Heart left ventricle (tissue), 13 donors: Measurements from ENCODE around the gene TBC1D7.

Experiments used
- POLR2A ChIP-seq, 2 donors: fragments of 450-650 bp; IDR thresholded peaks; one replicate each; pipeline ENCODE4 v1.6.1; 2017; ENCODE audit warnings: antibody characterized with exemption in 2 of 2, mild to moderate bottlenecking in 2 of 2, moderate library complexity in 2 of 2
- TF ChIP-seq, protein P1 (sequence below), 12 donors: fragments of 200-600 bp; sonication (generic) in 4 of 12; IDR thresholded peaks; one replicate each; pipeline versions ENCODE4 v1.5.0 to v1.8.0; 2018 to 2022; ENCODE audit warnings: antibody characterized with exemption in 12 of 12, mild to moderate bottlenecking in 5 of 12
- donor health status: ischemic (EF 13 %, LVEDD 7.1; RV severe dilation, severe dysfunction).
- donor health status: DM: no; HTN: yes; CAD: no.
- donor health status: DM: no; HTN: no; CAD: no.
- donor health status: ischemic (EF 25% LVEDD 6.9; RV normal size, moderate dysfunction).
- donor health status: ischemic (EF 25% LVEDD 5.7; RV mildly dilated, moderate dysfunction).
- donor health status: ischemic (EF 35%, LVEDD 5.7; RV mildly dilated, moderate dysfunction).
- donor health status: nonischemic (EF 11% LVEDD 7.7; RV severe dilation, severe dysfunction).
- donor health status: DM: yes; HTN: yes; CAD: no.
- donor health status: PGD.
- donor health status: ischemic (EF 29% LVEDD 5.4; RV normal size, mild dysfunction).
- donor health status: nonischemic (EF 23%, LVEDD 6.1; RV moderate dilation, normal function).

DNA sequence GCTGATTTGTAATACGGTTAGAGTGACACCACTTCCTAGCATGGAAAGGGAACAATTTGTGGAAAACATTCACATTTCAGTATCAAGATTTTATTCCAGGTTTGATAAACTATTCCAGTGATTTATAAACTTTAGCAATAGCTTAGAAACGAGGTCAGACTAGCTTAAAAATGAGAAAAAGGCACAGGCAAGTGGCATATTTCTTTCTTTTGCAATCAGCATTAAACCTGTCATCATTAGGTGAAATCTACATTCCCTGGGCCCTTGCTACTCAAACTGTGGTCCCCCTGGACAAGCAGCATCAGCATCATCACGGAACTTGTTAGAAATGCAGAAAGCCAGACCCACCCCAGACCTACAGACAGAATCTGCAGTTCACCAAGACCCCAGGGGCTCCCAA, 29.9 kb downstream of the TBC1D7 start:
- no peak for TF ChIP-seq POLR2A (IDR thresholded peaks at IDR 0.05)
- TF ChIP-seq, protein P1, sequence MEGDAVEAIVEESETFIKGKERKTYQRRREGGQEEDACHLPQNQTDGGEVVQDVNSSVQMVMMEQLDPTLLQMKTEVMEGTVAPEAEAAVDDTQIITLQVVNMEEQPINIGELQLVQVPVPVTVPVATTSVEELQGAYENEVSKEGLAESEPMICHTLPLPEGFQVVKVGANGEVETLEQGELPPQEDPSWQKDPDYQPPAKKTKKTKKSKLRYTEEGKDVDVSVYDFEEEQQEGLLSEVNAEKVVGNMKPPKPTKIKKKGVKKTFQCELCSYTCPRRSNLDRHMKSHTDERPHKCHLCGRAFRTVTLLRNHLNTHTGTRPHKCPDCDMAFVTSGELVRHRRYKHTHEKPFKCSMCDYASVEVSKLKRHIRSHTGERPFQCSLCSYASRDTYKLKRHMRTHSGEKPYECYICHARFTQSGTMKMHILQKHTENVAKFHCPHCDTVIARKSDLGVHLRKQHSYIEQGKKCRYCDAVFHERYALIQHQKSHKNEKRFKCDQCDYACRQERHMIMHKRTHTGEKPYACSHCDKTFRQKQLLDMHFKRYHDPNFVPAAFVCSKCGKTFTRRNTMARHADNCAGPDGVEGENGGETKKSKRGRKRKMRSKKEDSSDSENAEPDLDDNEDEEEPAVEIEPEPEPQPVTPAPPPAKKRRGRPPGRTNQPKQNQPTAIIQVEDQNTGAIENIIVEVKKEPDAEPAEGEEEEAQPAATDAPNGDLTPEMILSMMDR (IDR thresholded peaks at IDR 0.05), result no peak
